Psoas muscle (tissue), 8 donors: ENCODE results near the gene SYNE2. TPM values are rescaled to one million over a fixed set of nuclear protein-coding genes. Genes with fewer than 3 reads are reported as not detected.
A peak's percentile ranks its signal among the peaks of the same experiment; 100 is the strongest.

ENCODE experiments used
- ATAC-seq, 4 donors: fragments of 200-7000 bp; cut with Tn5 transposase; one replicate each; pipeline ENCODE4 v1.9.1; 2020; ENCODE audit warnings: moderate library complexity in 3 of 4, mild to moderate bottlenecking in 2 of 4
- DNase-seq, 2 donors: peaks; one replicate each; pipeline ENCODE4 v3.0.0-alpha.2; 2020
- H3K27ac ChIP-seq: fragments of 200-600 bp; one replicate; pipeline ENCODE4 v1.8.0; 2022
- H3K27me3 ChIP-seq, 3 donors: fragments of 200-600 bp in 1 of 3; one replicate each; pipeline versions ENCODE4 v1.6.1 to v1.8.0; 2013 to 2022; ENCODE audit warnings: low read length in 2 of 3, mild to moderate bottlenecking in 2 of 3, moderate library complexity in 1 of 3; ENCODE audit not compliant: insufficient read depth in 3 of 3
- H3K36me3 ChIP-seq, 2 donors: fragments of 200-600 bp in 1 of 2; one replicate each; pipeline versions ENCODE4 v1.6.1 to v1.8.0; 2013 to 2022; ENCODE audit warnings: low read depth in 1 of 2, mild to moderate bottlenecking in 1 of 2, moderate library complexity in 1 of 2; ENCODE audit not compliant: insufficient read depth in 1 of 2
- H3K4me1 ChIP-seq: fragments of 200-600 bp; one replicate; pipeline ENCODE4 v1.8.0; 2022
- H3K4me3 ChIP-seq: fragments of 200-600 bp; one replicate; pipeline ENCODE4 v1.8.0; 2022; ENCODE audit warnings: mild to moderate bottlenecking
- H3K9me3 ChIP-seq: fragments of 200-600 bp; one replicate; pipeline ENCODE4 v1.8.0; 2022
- CTCF ChIP-seq: fragments of 200-600 bp; IDR thresholded peaks from one replicate; pipeline ENCODE4 v1.8.0; 2022; ENCODE audit warnings: antibody characterized with exemption
- WGBS, 3 donors: extraction: QIAGEN DNeasy Blood & Tissue Kit; methylation state at CpG; one replicate each; pipeline versions ENCODE4 v1.1.6 to v1.1.7; 2013; 5-methylcytosine and 5-hydroxymethylcytosine counted together
- intact Hi-C, 2 donors: fragments of 100-400 bp; cut with DNase I; formaldehyde crosslinking; loops; one replicate each; pipeline versions ENCODE4 v1.11.0 to v1.14.2; 2022
- polyA plus RNA-seq, 3 donors: library from polyadenylated mRNA; stranded (reverse); fragments of 200-250 nt; gene quantifications; one replicate each; pipeline ENCODE4 v1.2.3, GENCODE V29; 2013
- total RNA-seq, 4 donors: library from RNA; stranded (reverse); fragmentation: NEBNext Ultra II Directional in 2 of 4; extraction: Animal tissue kit (Norgen Biotek cat#: 25700) in 2 of 4; gene quantifications; one replicate each; pipeline versions ENCODE4 v1.2.1 to v1.2.4, GENCODE V29; 2021 to 2023
- donor health status: healthy with polysubstance abuse.
- donor health status: DM: no; HTN: no; CAD: no; lungs with moderate emphysema.
- donor health status: Bipolar disorder and iron deficiency.
- donor health status: healthy.
- donor health status: DM: yes; HTN: yes; CAD: no.
- donor health status: DM: no; HTN: no; CAD: no.
- donor health status: DM: no; HTN: no; CAD: no.
- donor health status: DM: yes; HTN: yes; CAD: no.

Gene SYNE2
- total and polyA plus RNA-seq, 7 donors = 23.0 to 239 (median 150) TPM

GRCh38 chr14:64218344-64219240 lies 365.8 kb downstream of the SYNE2 start:
- intact Hi-C loops = loop anchor here in 1 of 2 donors (5.0 to 10.0 kb wide), 2 partner anchors 76 to 101 kb away; partner anchors contain the start of gene ESR2
- peak overlapping the region; percentile 78 for H3K4me3 ChIP-seq
- H3K9me3 ChIP-seq = no peaks in the 10 kb centered on the region
- peaks cover 5 to 98% of the 10 kb centered on the region in 2 donors for H3K36me3 ChIP-seq
- ATAC-seq (peak in 2 of 4 donors; percentile 13 to 16), DNase-seq (no peak)
- peak overlapping the region; percentile 90 for H3K27ac ChIP-seq
- no peaks in the 10 kb centered on the region for H3K27me3 ChIP-seq
- peaks cover 48% of the 10 kb centered on the region for H3K4me1 ChIP-seq
- no peak for TF ChIP-seq CTCF
- 38 to 58% (median 46%) methylated on average over 15 of the region's 15 CpGs for whole genome bisulfite sequencing, 3 donors

GRCh38 chr14:64220056-64220455 lies 367.3 kb downstream of the SYNE2 start:
- intact Hi-C loops = no loop called here
- H3K27me3 ChIP-seq = no peaks in the 10 kb centered on the region
- peak overlapping the region; percentile 90 for H3K27ac ChIP-seq
- H3K9me3 ChIP-seq = no peaks in the 10 kb centered on the region
- H3K36me3 ChIP-seq = peaks cover 6 to 100% of the 10 kb centered on the region in 2 donors
- peak in 3 of 4 donors; percentile 24 to 29 (median 26) for ATAC-seq
- peaks cover 60% of the 10 kb centered on the region for H3K4me1 ChIP-seq
- DNase-seq = no peak
- WGBS, 3 donors = 30 to 39% (median 36%) methylated on average over 4 of the region's 4 CpGs
- peak overlapping the region; percentile 78 for H3K4me3 ChIP-seq
- no peak for TF ChIP-seq CTCF

GRCh38 chr14:64220466-64220865 lies 367.7 kb downstream of the SYNE2 start:
- H3K4me1 ChIP-seq = peaks cover 62% of the 10 kb centered on the region

GRCh38 chr14:64221391-64222003 lies 368.7 kb downstream of the SYNE2 start:
- intact Hi-C loops = no loop called here
- no peaks in the 10 kb centered on the region for H3K9me3 ChIP-seq
- H3K27ac ChIP-seq = peak overlapping the region; percentile 90
- ATAC-seq = peak in 3 of 4 donors; percentile 19 to 24 (median 23)
- TF ChIP-seq CTCF = no peak
- H3K36me3 ChIP-seq = peaks cover 6 to 100% of the 10 kb centered on the region in 2 donors
- 39 to 56% (median 44%) methylated on average over 14 of the region's 14 CpGs for WGBS, 3 donors
- peak overlapping the region; percentile 13 for H3K4me3 ChIP-seq
- no peaks in the 10 kb centered on the region for H3K27me3 ChIP-seq
- H3K4me1 ChIP-seq = peaks cover 67% of the 10 kb centered on the region
- no peak for DNase-seq

More at GRCh38 chr14:64220466-64220865, 367.7 kb downstream of the SYNE2 start:
- Histone ChIP-seq H3K4me3 (peak overlapping the region; percentile 78), H3K27me3 (no peaks in the 10 kb centered on the region), H3K9me3 (no peaks in the 10 kb centered on the region), H3K27ac (peak overlapping the region; percentile 90), H3K36me3 (peaks cover 6 to 100% of the 10 kb centered on the region in 2 donors)
- TF ChIP-seq CTCF = no peak
- ATAC-seq (peak; percentile 84 to 89 (median 86)), DNase-seq (peak; percentile 85 to 94)
- intact Hi-C loops = no loop called here
- 15 to 36% (median 29%) methylated on average over 14 of the region's 14 CpGs for WGBS, 3 donors
